ENCODE measurements around the gene ASAP2. TPM values are rescaled to one million over a fixed set of nuclear protein-coding genes. Genes with fewer than 3 reads are reported as not detected.

Gene ASAP2
- total RNA-seq, 2 donors from 2014 or later, result 63.8 to 71.0 TPM

DNA sequence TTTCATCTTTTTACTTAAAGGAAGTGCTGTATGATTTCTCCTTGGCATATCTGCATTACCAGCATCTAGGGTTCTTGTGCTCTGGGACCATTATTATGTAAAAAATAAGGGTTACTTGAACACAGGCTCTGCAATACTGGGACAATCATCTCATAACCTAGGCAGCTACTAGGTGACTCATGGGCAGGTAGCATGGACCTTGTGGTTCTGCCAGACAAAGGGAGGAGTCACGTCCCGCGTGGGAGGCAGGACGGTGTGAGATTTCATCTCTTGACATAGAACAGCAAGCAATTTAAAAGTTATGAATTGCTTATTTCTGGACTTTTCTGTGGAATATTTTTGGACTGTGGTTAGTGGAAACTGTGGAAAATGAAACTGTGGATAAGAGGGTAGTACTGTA, 34.1 kb downstream of the ASAP2 start:
- ATAC-seq (peak; percentile 46), DNase-seq (no peak)
- intact Hi-C loops (cut with DNase I, micrococcal nuclease), result no loop called here

DNA sequence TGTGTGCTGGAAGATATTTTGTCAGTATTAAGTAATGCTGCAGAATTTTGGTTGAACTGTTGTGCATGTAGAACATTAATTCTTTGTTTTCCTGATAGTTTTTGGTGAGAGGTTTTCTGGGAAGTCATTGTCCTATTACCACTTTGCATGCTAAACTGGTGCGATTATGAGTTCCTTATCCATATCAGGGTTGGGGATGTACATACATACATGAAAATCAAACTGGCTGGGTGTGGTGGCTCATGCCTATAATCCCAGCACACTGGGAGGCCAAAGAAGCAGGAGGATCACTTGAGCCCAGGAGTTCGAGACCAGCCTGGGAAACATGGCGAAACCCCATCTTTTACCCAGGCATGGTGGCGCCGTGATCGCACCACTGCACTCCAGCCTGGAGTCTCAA, 34.6 kb downstream of the ASAP2 start:
- ATAC-seq, result no peak
- intact Hi-C loops (cut with DNase I, micrococcal nuclease), result no loop called here
- no peak for DNase-seq

DNA sequence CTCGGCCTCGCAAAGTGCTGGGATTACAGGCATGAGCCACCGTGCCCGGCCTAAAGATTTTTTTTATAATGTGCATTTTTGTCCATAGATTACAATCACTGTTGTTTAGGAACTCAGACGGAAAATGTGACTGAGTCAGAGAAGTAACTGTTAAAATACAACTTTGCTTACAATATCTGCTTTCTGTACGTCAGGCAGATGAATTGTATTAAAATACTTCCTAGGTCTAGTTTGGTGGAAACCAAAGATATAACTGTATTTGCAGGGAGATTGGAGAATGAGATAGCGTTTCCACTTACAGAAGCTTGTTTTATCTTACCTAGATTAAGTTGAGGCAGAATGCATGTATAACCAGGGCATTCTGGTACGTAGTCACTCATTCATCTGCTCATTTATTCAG, 36.7 kb downstream of the ASAP2 start:
- DNase-seq (no peak), ATAC-seq (no peak)
- intact Hi-C loops (cut with DNase I, micrococcal nuclease), result no loop called here

DNA sequence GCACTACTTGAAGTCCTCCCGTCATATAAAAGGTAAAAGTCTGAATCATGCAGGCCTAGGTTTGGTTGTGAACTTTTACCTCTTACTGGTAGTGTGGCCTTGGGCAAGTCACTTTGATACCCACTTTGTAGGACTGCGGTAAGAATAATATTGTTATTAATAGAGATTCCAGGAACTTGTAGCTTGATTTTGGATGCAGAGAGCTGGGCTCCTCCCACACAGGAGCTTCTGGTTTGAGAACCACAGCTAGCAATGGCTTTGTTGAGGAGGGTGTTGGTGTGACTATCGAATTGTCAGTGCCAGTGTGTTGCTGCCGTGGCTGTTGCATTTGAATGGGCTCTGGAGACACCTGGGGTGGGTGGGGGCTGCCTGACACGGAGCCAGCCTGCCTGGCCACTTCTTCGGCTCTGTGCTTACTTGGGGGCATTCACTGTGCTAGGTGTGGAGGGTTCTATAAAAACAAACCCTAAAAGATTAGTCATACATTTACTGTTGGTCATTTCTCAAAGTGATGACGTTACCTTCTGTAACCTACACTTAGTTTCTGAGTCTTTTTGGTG, 38.5 kb downstream of the ASAP2 start:
- DNase-seq, result no peak
- intact Hi-C loops (cut with DNase I, micrococcal nuclease), result no loop called here
- peak; percentile 44 for ATAC-seq

DNA sequence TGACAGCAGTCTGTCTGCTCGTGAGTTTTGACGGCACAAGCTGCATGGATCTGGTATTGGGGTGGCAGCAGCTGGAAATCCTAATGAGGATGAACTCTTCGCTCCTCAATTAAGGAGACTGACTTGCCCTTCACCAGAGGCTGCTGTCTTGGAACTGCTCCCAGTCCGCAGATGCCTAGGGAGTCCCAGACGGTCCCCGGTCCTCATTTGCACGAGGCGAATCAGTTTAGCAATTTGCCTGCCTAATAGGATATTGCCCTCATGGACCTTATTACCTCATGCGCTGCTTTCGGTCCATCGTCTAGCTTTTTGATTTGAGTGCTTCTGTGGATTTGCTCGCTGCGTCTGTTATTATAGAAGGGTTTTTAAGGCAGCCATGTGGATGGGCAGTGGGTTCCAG, 40.6 kb downstream of the ASAP2 start:
- DNase-seq (no peak), ATAC-seq (no peak)
- intact Hi-C loops (cut with DNase I, micrococcal nuclease), result no loop called here

DNA sequence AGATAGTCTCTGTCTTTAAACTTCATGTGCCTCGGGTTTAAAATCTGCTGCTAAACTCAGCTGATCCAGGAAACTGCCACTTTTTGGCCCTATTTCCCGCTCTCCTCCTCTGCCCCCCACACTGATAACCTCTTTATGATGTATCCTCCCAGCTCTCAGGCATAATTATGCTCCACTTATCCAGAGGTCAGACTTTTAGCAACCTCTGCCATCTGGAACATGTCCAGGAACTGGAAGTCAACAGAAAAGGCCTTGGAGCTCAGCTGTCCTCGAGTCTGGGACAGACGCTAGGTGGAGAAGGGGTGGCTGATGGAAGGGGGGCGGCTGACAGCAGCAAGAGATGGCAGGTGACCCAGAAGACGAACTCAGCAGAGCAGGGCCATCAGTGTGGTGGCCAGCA, 41.2 kb downstream of the ASAP2 start:
- DNase-seq, result peak; percentile 52 to 73
- peak; percentile 56 for ATAC-seq
- intact Hi-C loops (cut with DNase I, micrococcal nuclease), result no loop called here

- no peak for DNase-seq
- ATAC-seq, result peak; percentile 47
- intact Hi-C loops (cut with DNase I, micrococcal nuclease), result no loop called here
Observed at GRCh38 chr2:9248363-9248762, 41.8 kb downstream of the ASAP2 start.

GRCh38 chr2:9249020-9249800, 42.6 kb downstream of the ASAP2 start:
- ATAC-seq, result peak; percentile 46
- intact Hi-C loops (cut with DNase I, micrococcal nuclease), result no loop called here
- no peak for DNase-seq

- ATAC-seq (no peak), DNase-seq (no peak)
- intact Hi-C loops (cut with DNase I, micrococcal nuclease), result no loop called here
Observed at GRCh38 chr2:9250091-9250490, 43.5 kb downstream of the ASAP2 start.

GRCh38 chr2:9250498-9251153, 44.0 kb downstream of the ASAP2 start:
- ATAC-seq, result peak; percentile 39
- no peak for DNase-seq
- intact Hi-C loops (cut with DNase I, micrococcal nuclease), result no loop called here

DNA sequence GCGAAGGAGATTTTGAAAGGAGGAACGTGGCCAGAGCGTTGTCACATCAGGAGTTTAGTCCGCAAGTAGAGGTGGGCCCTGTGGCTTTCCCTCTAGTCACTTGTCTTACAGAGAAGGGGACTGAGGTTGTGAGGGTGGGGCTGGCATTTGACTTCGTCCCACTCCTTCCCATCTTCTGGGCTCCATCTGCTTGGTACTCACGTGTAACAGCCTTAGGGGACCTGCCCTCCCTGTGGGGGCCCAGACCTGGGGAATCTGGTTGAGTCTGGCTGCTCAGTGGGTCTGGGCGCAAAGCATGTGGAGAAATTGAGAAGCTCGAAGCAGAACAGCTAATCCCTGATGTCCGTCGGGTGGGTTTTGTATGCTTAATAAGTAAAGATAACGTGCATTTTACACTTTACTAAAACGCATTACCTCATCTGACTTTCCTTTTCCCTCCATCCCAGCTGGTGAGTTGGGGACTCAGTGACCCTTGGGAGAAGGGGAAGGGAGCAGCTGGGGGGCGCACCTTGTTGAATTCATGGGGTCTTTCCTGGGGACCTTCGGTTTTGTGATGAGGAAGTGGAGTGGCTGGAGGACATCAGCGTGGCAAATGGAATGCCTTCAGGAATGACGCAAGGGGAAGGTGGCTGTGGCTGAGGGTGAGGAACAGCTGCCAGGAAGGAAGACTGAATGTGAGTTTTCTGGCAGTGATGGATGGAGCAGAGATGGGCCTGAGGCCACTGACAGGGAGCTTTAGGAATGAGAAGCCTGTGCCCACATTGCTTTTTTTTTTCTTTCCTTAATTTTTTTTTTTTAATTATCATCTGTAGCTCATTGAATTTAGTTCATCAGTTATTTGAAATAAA, 44.8 kb downstream of the ASAP2 start:
- intact Hi-C loops (cut with DNase I, micrococcal nuclease), result no loop called here
- no peak for ATAC-seq
- DNase-seq, result no peak

- no peak for ATAC-seq
- no peak for DNase-seq
- intact Hi-C loops (cut with DNase I, micrococcal nuclease), result no loop called here
Observed at GRCh38 chr2:9252002-9252357, 45.4 kb downstream of the ASAP2 start.

- DNase-seq (no peak), ATAC-seq (no peak)
- intact Hi-C loops (cut with DNase I, micrococcal nuclease), result no loop called here
Observed at GRCh38 chr2:9255416-9255815, 48.8 kb downstream of the ASAP2 start.

DNA sequence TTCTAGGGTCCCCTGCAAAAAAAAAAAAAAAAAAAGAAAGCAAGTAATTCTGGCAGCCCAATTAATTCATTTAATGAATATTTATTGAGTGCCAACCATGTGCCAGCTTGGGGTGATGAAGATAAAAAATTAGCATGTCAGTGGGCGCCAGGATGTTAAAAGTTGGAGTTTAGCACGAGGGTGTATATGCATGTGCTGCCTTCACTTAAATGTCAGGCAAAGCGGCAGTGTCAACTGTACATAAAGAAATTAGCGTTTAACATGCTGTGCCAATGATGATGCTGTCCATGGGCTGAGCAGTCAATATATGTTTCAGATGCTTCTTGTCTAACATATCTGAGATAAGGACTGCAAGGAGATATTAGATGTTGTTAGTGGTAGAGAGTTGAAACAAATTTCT, 49.5 kb downstream of the ASAP2 start:
- DNase-seq, result no peak
- no peak for ATAC-seq

GRCh38 chr2:9256570-9257043, 50.0 kb downstream of the ASAP2 start:
- DNase-seq (no peak), ATAC-seq (no peak)
- intact Hi-C loops (cut with DNase I, micrococcal nuclease), result no loop called here

More for the DNA sequence above, 49.5 kb downstream of the ASAP2 start:
- intact Hi-C loops (cut with DNase I, micrococcal nuclease), result no loop called here

DNA sequence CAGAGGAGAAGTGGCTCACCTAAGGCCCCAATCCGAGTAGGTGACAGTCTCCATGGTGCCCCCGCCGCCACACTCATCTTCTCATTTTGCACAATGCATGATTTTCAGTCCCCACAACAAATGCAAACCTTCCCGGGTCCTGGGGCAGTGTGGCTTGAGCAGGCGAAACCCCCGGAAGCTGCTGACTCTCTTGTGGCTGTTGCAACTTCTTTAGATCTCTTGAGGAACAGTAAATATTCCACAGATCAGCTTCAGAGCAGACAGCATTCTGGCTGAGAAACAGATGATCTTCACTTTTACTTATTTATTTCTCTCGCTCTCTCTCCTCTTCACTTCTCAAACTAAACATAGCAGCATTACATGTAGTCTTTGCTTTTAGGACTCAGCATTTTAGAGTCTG, 51.9 kb downstream of the ASAP2 start:
- no peak for DNase-seq
- intact Hi-C loops (cut with DNase I, micrococcal nuclease), result no loop called here
- no peak for ATAC-seq

- DNase-seq (no peak), ATAC-seq (no peak)
- intact Hi-C loops (cut with DNase I, micrococcal nuclease), result no loop called here
Observed at GRCh38 chr2:9258953-9259399, 52.4 kb downstream of the ASAP2 start.

- DNase-seq (no peak), ATAC-seq (peak; percentile 9)
- intact Hi-C loops (cut with DNase I, micrococcal nuclease), result no loop called here
Observed at GRCh38 chr2:9260464-9260918, 53.9 kb downstream of the ASAP2 start.

GRCh38 chr2:9261231-9261883, 54.7 kb downstream of the ASAP2 start:
- DNase-seq, result no peak
- peak; percentile 91 for ATAC-seq
- intact Hi-C loops (cut with DNase I, micrococcal nuclease), result no loop called here
